GM21825 (cell line): ENCODE measurements around the gene PLA2G1B.

Experiments
- ATAC-seq: cut with Tn5 transposase; IDR thresholded peaks from one replicate; pipeline ENCODE4 v1.9.1; 2021; ENCODE audit warnings: mild to moderate bottlenecking, moderate library complexity; ENCODE audit not compliant: unreplicated experiment

The PLA2G1B gene

GRCh38 chr12:120331390-120331789, 3.8 kb upstream of the PLA2G1B start:
- ATAC-seq: no peak

GRCh38 chr12:120328228-120328627, 649 bp upstream of the PLA2G1B start:
- no peak for ATAC-seq

DNA sequence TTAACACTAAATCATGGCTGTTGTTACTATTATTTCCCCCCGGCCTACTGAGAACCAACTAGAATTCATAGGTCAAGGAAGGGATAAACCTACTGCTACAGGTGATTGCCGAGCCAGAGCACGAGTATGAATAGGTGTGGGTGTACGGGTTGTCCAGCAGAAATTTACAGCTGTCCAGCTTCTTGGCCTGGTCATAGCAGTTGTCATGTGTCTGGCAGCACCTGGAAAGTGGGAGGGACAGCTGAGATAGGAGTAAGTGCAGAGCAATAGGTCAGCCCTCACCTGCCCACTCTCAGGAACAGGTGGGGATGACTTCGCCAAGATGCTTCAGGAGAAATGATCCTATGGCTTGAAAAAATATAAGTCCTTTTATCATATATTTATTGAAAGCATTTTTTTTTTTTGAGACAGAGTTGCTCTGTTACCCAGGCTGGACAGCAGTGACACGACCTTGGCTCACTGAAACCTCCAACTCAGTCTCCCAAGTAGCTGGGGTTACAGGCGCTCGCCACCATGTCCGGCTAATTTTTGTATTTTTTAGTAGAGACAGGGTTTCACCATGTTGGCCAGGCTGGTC, 2.6 kb downstream of the PLA2G1B start:
- no peak for ATAC-seq

- no peak for ATAC-seq
Observed at GRCh38 chr12:120323772-120324171, 3.8 kb downstream of the PLA2G1B start.

- ATAC-seq: no peak
Observed at GRCh38 chr12:120321382-120322202, 6.0 kb downstream of the PLA2G1B start.

DNA sequence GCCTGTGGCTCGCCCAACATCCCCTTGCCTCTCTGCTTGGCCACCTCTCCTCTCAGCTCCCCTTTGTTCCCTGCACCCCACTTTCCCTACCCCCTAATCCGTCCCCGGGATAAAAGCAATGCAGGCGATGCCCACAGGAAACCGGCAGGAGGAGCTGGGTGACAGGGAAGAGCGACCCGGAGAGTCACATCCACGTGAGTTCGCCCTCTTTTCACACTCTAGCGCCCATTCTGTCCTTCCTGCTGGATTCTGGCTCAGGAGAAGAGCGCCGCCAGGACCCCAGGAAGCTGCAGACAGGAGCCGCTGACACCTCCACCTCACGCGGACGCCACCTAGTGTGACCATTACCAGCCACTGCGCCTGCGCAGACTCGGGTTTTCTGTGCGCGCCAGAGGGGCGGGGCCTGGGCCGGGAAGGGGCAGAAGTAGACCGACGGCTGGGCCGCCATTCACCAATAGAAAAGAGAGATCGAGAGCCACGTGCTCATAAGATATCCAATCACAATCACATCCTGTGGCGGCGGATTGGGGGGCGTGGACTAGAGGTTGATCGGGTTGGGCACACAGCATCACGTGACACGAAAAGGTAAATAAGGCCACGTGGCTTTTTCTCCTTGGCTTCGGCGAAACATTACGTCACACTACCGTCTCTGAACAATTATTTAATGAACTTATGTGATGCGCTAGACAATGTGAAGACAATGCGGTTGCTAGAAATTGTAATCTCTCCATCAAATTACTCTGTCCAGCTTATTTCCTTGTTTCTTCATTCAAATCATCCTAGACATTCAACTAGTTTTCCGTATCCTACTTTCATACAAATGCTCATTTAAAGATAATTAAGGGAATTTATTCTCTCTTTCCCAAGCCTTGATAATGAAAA, 10.1 kb downstream of the PLA2G1B start:
- peak; percentile 98 for ATAC-seq

DNA sequence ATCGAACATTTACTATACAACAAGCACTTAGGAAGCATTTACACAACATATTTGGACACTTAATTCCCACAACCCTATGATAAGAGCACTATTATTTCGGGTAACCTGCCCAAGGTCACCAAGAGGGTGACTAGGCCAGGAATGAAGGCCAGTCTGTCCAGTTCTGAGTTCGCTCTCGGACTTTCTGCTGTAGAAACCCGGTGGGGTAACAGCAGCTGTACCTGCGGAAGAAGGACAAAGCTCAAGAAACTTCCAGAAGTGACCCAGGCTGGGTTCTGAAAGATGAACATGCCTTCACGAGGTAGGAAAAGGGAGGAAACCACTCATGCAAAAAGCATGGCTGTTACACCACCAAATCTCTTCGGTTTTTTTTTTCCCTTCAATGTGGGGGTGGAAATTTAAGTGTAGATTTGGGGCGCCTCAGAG, 10.8 kb downstream of the PLA2G1B start:
- ATAC-seq: no peak

DNA sequence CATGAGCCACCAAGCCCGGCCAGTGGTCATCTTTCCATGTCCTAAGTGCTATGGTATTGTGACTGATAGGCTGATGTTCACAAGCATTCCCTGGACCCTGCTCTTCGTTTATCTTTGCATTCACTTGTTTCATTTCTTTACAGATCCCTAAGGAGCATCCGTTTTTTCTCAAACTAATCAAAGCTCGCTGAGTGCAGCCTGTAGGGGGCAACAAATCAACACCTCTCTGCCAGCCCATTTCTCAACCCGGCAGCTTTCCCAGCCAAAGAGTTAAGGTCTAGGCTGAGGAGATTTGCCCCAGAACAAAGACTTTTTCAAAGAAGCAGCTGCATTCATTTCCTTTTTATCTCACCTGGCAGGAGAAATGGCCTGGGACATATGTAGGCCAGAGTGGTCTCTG, 13.4 kb downstream of the PLA2G1B start:
- ATAC-seq: no peak

- peak; percentile 92 for ATAC-seq
Observed at GRCh38 chr12:120301962-120302815, 25.4 kb downstream of the PLA2G1B start, which contains the start of gene SIRT4. Gene SIRT4 (plus strand): TSS chr12:120302321. CDS start chr12:120303562, 1,241 bp downstream.

DNA sequence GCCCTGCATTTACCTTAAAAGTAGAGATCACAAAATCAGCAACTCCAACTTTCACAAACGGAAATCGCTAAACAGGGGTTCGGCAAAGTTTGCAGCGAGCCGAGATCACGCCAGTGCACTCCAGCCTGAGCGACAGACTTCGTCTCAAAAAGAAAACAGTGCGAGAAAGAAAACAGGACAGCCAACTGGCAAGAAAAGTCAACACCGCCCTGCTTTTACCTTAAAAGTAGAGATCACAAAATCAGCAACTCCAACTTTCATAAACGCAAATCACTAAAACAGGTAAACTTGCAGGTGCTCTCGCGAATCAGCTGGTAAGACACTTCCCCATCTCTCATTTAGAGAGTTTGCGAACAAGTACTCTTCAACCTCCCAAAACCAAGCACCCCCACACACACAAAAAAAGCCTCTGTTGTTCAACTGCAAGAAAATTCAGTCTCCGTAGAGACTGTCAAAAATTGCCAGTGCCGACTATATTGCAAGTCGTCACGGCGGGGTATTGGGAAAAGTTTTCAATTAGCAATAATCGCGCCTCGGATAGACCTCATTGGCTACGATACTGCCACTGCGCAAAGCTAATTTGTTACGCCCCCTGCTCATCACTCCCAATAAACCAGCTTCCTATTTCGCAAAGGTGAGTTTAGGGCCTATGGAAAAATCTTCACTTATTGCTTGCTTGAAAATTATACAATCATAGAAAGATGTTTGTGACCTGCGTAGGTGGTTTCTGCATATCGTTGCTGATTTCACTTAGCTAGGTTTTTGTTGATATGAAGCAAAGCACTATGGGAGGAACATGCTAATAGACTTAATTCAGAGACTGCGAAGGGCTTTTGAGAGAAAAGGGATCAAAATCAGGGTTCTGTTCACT, 34.7 kb downstream of the PLA2G1B start, which contains the start of gene RNU4-1:
Gene RNU4-1, minus strand, starts transcription at position 577 of the 871 bp plus-strand sequence.
- ATAC-seq: peak; percentile 41

- ATAC-seq: peak; percentile 1
Observed at GRCh38 chr12:120292411-120292660, 35.2 kb downstream of the PLA2G1B start.

- ATAC-seq: no peak
Observed at GRCh38 chr12:120290609-120291305, 36.8 kb downstream of the PLA2G1B start.

DNA sequence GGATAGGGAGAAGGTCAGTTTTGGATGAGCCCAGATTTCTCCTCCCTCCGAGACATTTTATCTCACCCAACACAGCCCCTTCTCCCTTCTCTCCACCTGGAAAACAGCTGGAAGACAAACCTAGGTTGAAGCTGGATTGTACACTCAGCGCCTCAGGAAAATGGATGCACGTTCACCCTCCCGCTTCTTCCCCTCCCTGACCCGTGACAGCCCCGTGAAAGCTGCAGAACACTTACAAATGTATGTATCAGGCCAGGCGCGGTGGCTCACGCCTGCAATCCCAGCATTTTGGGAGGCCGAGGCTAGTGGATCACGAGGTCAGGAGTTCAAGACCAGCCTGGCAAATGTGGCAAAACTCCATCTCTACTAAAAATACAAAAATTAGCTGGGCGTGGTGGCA, 40.1 kb downstream of the PLA2G1B start:
- ATAC-seq: no peak

DNA sequence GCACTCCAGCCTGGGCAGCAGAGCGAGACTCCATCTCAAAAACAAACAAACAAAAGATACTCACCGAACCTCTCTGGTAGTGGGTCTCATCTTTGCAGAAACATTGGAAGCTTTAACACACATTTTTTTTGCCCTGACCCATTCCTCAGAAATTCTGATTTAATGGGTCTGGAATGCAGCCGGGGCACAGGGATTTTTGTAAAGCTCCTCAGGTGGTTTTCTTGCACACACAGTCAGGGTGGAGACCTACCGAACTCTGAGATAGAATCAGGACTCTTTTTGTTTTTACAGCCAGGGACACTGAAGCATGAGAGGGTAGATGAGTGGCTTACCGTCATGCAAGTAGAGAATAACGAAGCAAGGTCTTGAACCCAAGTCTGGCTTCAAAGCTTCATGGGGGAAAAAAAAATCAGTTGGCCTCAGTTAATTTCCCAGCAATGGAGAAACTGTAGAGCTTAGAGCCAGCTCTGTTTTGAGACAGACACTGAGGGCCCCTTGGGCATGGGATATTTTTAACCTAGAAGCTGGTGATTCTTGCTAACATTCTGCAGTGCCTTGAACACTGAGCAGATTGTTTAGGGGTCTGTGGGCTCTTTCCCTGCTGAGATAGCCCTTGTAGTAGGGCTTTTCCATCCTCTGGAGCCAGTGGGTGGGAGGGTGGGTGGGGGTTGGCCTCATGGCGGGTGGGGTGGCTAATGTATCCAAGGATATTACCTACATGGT, 40.6 kb downstream of the PLA2G1B start:
- no peak for ATAC-seq

GRCh38 chr12:120284381-120284780, 43.2 kb downstream of the PLA2G1B start:
- no peak for ATAC-seq

DNA sequence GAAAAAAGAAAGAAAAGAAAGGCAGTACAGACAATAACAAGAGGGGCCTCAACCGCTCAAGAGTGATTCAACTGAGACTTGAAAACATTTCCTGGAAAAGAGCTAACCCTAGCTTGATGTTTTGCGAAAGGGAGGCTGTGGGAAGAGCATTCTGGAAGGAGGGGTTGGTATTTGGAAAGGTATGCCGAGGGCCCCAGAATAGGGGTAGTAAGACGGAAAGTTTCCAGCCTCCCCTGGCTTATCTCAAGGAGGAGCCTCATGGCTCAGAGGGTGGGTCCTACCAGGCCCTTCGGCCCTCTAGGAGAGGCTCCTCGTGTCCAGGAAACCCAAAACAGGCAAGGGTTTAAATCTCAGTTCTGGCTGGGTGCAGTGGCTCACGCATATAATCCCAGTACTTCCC, 44.3 kb downstream of the PLA2G1B start:
- no peak for ATAC-seq

DNA sequence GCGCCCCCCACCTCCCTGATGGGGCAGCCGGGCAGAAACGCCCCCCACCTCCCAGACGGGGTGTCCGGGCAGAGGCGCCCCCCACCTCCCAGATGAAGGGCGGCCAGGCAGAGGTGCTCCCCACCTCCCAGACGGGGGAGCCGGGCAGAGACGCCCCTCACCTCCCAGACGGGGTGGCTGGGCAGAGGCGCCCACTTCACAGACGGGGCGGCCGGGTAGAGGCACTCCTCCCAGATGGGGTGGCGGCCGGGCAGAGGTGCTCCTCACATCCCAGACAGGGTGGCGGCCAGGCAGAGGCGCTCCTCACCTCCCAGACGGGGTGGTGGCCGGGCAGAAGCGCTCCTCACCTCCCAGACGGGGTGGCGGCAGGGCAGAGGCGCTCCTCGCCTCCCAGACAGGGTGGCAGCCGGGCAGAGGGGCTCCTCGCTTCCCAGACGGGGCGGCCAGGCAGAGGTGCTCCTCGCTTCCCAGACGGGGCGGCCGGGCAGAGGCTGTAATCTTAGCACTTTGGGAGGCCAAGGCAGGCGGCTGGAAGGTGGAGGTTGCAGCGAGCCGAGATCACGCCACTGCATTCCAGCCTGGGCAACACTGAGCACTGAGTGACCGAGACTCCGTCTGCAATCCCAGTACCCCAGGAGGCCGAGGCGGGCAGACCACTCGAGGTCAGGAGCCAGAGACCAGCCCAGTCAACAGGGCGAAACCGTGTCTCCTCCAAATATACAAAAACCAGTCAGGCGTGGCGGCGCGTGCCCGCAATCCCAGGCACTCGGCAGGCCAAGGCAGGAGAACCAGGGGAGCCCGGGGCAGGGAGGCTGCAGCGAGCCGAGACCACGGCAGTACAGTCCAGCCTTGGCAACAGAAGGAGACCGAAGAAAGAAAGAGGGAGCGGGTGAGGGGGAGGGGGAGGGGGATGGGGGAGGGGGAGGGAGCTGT, 49.2 kb downstream of the PLA2G1B start:
- no peak for ATAC-seq
